Neuronal stem cell (in vitro differentiated cells): ENCODE measurements around the gene IGSF5.

ENCODE experiments used
- DNase-seq: peaks from one replicate; pipeline ENCODE4 v3.0.0-alpha.2; 2013; ENCODE audit warnings: low spot score
- H2AFZ ChIP-seq: one replicate; pipeline ENCODE4 v1.6.1; 2013; ENCODE audit warnings: mild to moderate bottlenecking, low read length, inconsistent platforms
- H2AK5ac ChIP-seq: 2 replicates; pipeline ENCODE4 v1.6.1; 2013; ENCODE audit warnings: low read depth, mild to moderate bottlenecking, inconsistent platforms, low read length, moderate library complexity, mixed read lengths
- H2BK120ac ChIP-seq: 2 replicates; pipeline ENCODE4 v1.6.1; 2013; ENCODE audit warnings: low read depth, mild to moderate bottlenecking, inconsistent platforms, low read length, moderate library complexity, mixed read lengths
- H2BK12ac ChIP-seq: one replicate; pipeline ENCODE4 v1.6.1; 2013; ENCODE audit warnings: low read length, inconsistent platforms
- H2BK15ac ChIP-seq: 2 replicates; pipeline ENCODE4 v1.6.1; 2013; ENCODE audit warnings: mild to moderate bottlenecking, low read length, inconsistent platforms, mixed read lengths
- H2BK5ac ChIP-seq: one replicate; pipeline ENCODE4 v1.6.1; 2013; ENCODE audit warnings: inconsistent platforms, mild to moderate bottlenecking, low read length, moderate library complexity
- H3K14ac ChIP-seq: one replicate; pipeline ENCODE4 v1.6.1; 2013; ENCODE audit warnings: low read length, inconsistent platforms
- H3K18ac ChIP-seq: 2 replicates; pipeline ENCODE4 v1.6.1; 2013; ENCODE audit warnings: low read length, inconsistent platforms
- H3K23ac ChIP-seq: 2 replicates; pipeline ENCODE4 v1.6.1; 2013; ENCODE audit warnings: low read depth, mild to moderate bottlenecking, mixed read lengths, low read length, inconsistent platforms; ENCODE audit not compliant: poor library complexity
- H3K27ac ChIP-seq: replicated peaks from 3 replicates; pipeline ENCODE4 v1.5.1; 2013; ENCODE audit warnings: low read length, inconsistent platforms
- H3K27me3 ChIP-seq, 3 experiments: 2 replicates each; pipeline ENCODE4 v1.6.1; 2013; ENCODE audit warnings: low read length in 3 of 3, mild to moderate bottlenecking in 2 of 3, inconsistent platforms in 1 of 3, low read depth in 1 of 3, mixed read lengths in 1 of 3, moderate library complexity in 1 of 3; ENCODE audit not compliant: control insufficient read depth in 3 of 3, insufficient read depth in 3 of 3
- H3K36me3 ChIP-seq, 2 donors: replicated peaks in 1 of 2; 2 replicates each; pipeline ENCODE4 v1.6.1; 2013; ENCODE audit warnings: low read length in 2 of 2; ENCODE audit not compliant: control insufficient read depth in 2 of 2, insufficient read depth in 2 of 2
- H3K4ac ChIP-seq: 2 replicates; pipeline ENCODE4 v1.6.1; 2013; ENCODE audit warnings: inconsistent platforms, mild to moderate bottlenecking, low read length, moderate library complexity
- H3K4me1 ChIP-seq, 2 donors: 1 replicate in 1 of 2; 2 replicates in 1 of 2; pipeline ENCODE4 v1.6.1; 2013; ENCODE audit warnings: low read length in 2 of 2, low read depth in 1 of 2; ENCODE audit not compliant: control insufficient read depth in 2 of 2, insufficient read depth in 1 of 2
- H3K4me2 ChIP-seq: one replicate; pipeline ENCODE4 v1.6.1; 2013; ENCODE audit warnings: mild to moderate bottlenecking, low read length, inconsistent platforms; ENCODE audit not compliant: insufficient read depth, poor library complexity, severe bottlenecking
- H3K4me3 ChIP-seq, 2 donors: 2 replicates each; pipeline ENCODE4 v1.5.1; 2013; ENCODE audit warnings: low read length in 2 of 2, mild to moderate bottlenecking in 2 of 2, inconsistent platforms in 1 of 2, moderate library complexity in 1 of 2
- H3K79me1 ChIP-seq: one replicate; pipeline ENCODE4 v1.6.1; 2013; ENCODE audit warnings: low read depth, mild to moderate bottlenecking, inconsistent platforms, low read length, moderate library complexity
- H3K9ac ChIP-seq: one replicate; pipeline ENCODE4 v1.6.1; 2013; ENCODE audit warnings: mild to moderate bottlenecking, low read depth, low read length, inconsistent platforms; ENCODE audit not compliant: poor library complexity
- H3K9me3 ChIP-seq, 2 donors: replicated peaks in 1 of 2; 2 replicates each; pipeline versions ENCODE3 to v1.6.1; 2013; ENCODE audit warnings: low read length in 2 of 2, mild to moderate bottlenecking in 2 of 2, inconsistent platforms in 1 of 2, low read depth in 1 of 2, mixed read lengths in 1 of 2, moderate library complexity in 1 of 2; ENCODE audit not compliant: control insufficient read depth in 2 of 2, insufficient read depth in 1 of 2
- H4K8ac ChIP-seq: one replicate; pipeline ENCODE4 v1.6.1; 2013; ENCODE audit warnings: low read depth, mild to moderate bottlenecking, inconsistent platforms, low read length, moderate library complexity
- H4K91ac ChIP-seq: one replicate; pipeline ENCODE4 v1.6.1; 2013; ENCODE audit warnings: low read length, low read depth, mild to moderate bottlenecking, inconsistent platforms; ENCODE audit not compliant: poor library complexity
- WGBS, 2 donors: extraction: QIAGEN DNeasy Blood & Tissue Kit; methylation state at CpG; one replicate each; pipeline ENCODE4 v1.1.7; 2013; ENCODE audit warnings: missing lambda C conversion rate in 2 of 2, mixed read lengths in 1 of 2; ENCODE audit not compliant: insufficient read length in 2 of 2, insufficient replicate concordance in 1 of 2; ENCODE audit errors: extremely low coverage in 2 of 2; 5-methylcytosine and 5-hydroxymethylcytosine counted together

IGSF5 gene

GRCh38 chr21:39804240-39804639, 59.3 kb downstream of the IGSF5 start:
- Histone ChIP-seq H3K9ac (no peak overlapping the region), H4K91ac (no peak overlapping the region), H3K27ac (no peak overlapping the region), H3K4me1 (no peaks in the 10 kb centered on the region), H2AK5ac (no peak overlapping the region), H3K27me3 (no peaks in the 10 kb centered on the region), H2AFZ (no peak overlapping the region), H4K8ac (no peak overlapping the region), H2BK5ac (no peak overlapping the region), H3K18ac (no peak overlapping the region), H3K14ac (no peak overlapping the region), H2BK12ac (no peak overlapping the region), H2BK120ac (no peak overlapping the region), H3K36me3 (no peaks in the 10 kb centered on the region), H2BK15ac (no peak overlapping the region), H3K4me2 (no peak overlapping the region), H3K9me3 (no peaks in the 10 kb centered on the region), H3K4ac (no peak overlapping the region), H3K4me3 (no peak overlapping the region), H3K79me1 (no peaks in the 10 kb centered on the region), H3K23ac (no peak overlapping the region)
- WGBS, 2 donors: no CpG with 5 or more reads among the region's 3 CpGs
- no peak for DNase-seq

GRCh38 chr21:39805983-39806382, 61.0 kb downstream of the IGSF5 start:
- Histone ChIP-seq H3K4me2 (no peak overlapping the region), H4K91ac (no peak overlapping the region), H4K8ac (no peak overlapping the region), H2BK5ac (no peak overlapping the region), H3K36me3 (no peaks in the 10 kb centered on the region), H2AFZ (no peak overlapping the region), H2BK120ac (no peak overlapping the region), H3K18ac (no peak overlapping the region), H2BK12ac (no peak overlapping the region), H3K9me3 (no peaks in the 10 kb centered on the region), H3K23ac (no peak overlapping the region), H3K4ac (no peak overlapping the region), H2AK5ac (no peak overlapping the region), H3K27ac (no peak overlapping the region), H3K14ac (no peak overlapping the region), H3K9ac (no peak overlapping the region), H3K27me3 (no peaks in the 10 kb centered on the region), H3K4me1 (no peaks in the 10 kb centered on the region), H3K79me1 (no peaks in the 10 kb centered on the region), H2BK15ac (no peak overlapping the region), H3K4me3 (no peak overlapping the region)
- no peak for DNase-seq
- WGBS, 2 donors: no CpG with 5 or more reads among the region's 1 CpG

DNA sequence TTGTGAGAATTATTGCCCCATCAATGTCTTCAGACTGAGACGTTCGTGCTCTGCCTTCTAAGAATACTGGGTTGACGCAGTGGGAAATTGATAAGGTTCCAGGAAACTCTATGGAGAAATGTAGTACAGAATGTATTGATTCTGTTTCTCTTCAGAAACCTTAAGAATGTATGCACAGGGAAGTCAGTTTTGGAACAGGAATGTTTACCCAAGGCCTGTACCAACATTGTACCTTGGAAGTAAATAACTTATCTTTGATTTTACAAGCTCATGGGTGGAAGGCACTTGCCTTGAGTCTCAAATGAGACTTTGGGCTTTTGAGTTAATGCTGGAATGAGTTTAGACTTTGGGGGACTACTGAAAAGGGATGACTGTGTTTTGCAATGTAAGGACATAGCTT, 62.8 kb downstream of the IGSF5 start:
- no peak for DNase-seq
- Histone ChIP-seq H4K8ac (no peak overlapping the region), H3K9me3 (no peaks in the 10 kb centered on the region), H2AFZ (no peak overlapping the region), H3K4me1 (no peaks in the 10 kb centered on the region), H3K18ac (no peak overlapping the region), H4K91ac (no peak overlapping the region), H2BK15ac (no peak overlapping the region), H2BK120ac (no peak overlapping the region), H3K27me3 (no peaks in the 10 kb centered on the region), H2BK12ac (no peak overlapping the region), H3K27ac (no peak overlapping the region), H2BK5ac (no peak overlapping the region), H3K36me3 (no peaks in the 10 kb centered on the region), H3K14ac (no peak overlapping the region), H3K79me1 (no peaks in the 10 kb centered on the region), H3K4ac (no peak overlapping the region), H3K4me3 (no peak overlapping the region), H2AK5ac (no peak overlapping the region), H3K4me2 (no peak overlapping the region), H3K9ac (no peak overlapping the region), H3K23ac (no peak overlapping the region)
- no CpG with 5 or more reads among the region's 3 CpGs for WGBS, 2 donors

GRCh38 chr21:39809936-39810335, 65.0 kb downstream of the IGSF5 start:
- Histone ChIP-seq H3K4me2 (no peak overlapping the region), H3K23ac (no peak overlapping the region), H3K27me3 (no peaks in the 10 kb centered on the region), H3K27ac (no peak overlapping the region), H4K91ac (no peak overlapping the region), H3K14ac (no peak overlapping the region), H2BK120ac (no peak overlapping the region), H2AFZ (no peak overlapping the region), H2BK5ac (no peak overlapping the region), H2BK12ac (no peak overlapping the region), H3K9me3 (no peaks in the 10 kb centered on the region), H3K4me1 (no peaks in the 10 kb centered on the region), H3K9ac (no peak overlapping the region), H2AK5ac (no peak overlapping the region), H3K18ac (no peak overlapping the region), H3K4me3 (no peak overlapping the region), H2BK15ac (no peak overlapping the region), H3K36me3 (no peaks in the 10 kb centered on the region), H4K8ac (no peak overlapping the region), H3K4ac (no peak overlapping the region), H3K79me1 (no peaks in the 10 kb centered on the region)
- DNase-seq: no peak
- WGBS, 2 donors: no CpG with 5 or more reads among the region's 5 CpGs
